HL-60 (cell line): ENCODE data around the gene FKRP.
"Not testable (repeated sequence)": the region's sequence is repeated elsewhere in the genome, so short reads cannot be mapped to it uniquely, and the experiment has no call there.

ENCODE experiments used
- DNase-seq, 2 experiments: peaks; one replicate each; pipeline ENCODE4 v3.0.0-alpha.2; 2010 to 2020; ENCODE audit warnings: low read depth in 1 of 2, low spot score in 1 of 2
- H3K27ac ChIP-seq: fragments of 250-450 bp; sonication (Bioruptor Pico); replicated peaks from 2 replicates; pipeline ENCODE4 v1.5.1; 2020; ENCODE audit warnings: mild to moderate bottlenecking, moderate library complexity
- H3K27me3 ChIP-seq: fragments of 250-450 bp; sonication (Bioruptor Pico); 2 replicates; pipeline ENCODE4 v1.5.1; 2021; ENCODE audit warnings: mild to moderate bottlenecking, moderate library complexity; ENCODE audit not compliant: insufficient read depth, poor library complexity, severe bottlenecking
- H3K4me3 ChIP-seq: replicated peaks from 2 replicates; pipeline ENCODE4 v1.5.1; 2011; ENCODE audit warnings: mild to moderate bottlenecking, control low read depth, low read length; ENCODE audit not compliant: insufficient read depth
- GABPA ChIP-seq: IDR thresholded peaks from 2 replicates; pipeline ENCODE4 v1.6.1; 2012; ENCODE audit warnings: low read depth
- POLR2AphosphoS5 ChIP-seq: IDR thresholded peaks from 2 replicates; pipeline ENCODE4 v1.6.1; 2012; ENCODE audit warnings: low read depth
- SPI1 ChIP-seq: IDR thresholded peaks from 2 replicates; pipeline ENCODE4 v1.6.1; 2012; ENCODE audit warnings: low read depth, mild to moderate bottlenecking, borderline replicate concordance
- TF ChIP-seq, protein P1 (sequence below): IDR thresholded peaks from one replicate; pipeline ENCODE4 v1.5.1; 2011; ENCODE audit warnings: low read length, control low read depth, inconsistent platforms; ENCODE audit not compliant: insufficient read depth
- TF ChIP-seq, protein P2 (sequence below): IDR thresholded peaks from 2 replicates; pipeline ENCODE4 v1.6.1; 2012; ENCODE audit warnings: low read depth; ENCODE audit not compliant: insufficient replicate concordance

FKRP gene

DNA sequence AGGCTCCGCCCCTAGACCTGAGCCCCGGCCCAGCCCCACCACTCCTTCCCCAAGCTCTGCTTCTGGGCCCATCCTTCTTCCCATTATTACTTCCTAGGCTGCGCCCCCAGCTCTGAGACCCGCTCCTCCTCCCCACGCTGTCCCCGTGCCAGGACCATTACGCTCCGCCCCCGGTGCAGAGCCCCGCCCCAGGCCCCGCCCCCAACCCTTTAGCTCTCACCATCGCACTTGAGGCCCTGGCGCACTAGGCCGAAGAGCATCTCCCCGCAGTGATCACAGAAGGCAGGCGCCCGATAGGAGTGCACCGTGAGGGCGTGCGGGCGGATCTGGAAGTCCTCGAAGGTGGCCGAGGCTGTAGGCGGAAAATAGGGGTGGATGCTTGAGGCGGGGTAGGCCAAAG lies 35.2 kb upstream of the FKRP start:
- no peaks in the 10 kb centered on the region for H3K27me3 ChIP-seq
- no peak for DNase-seq
- TF ChIP-seq, protein P1, sequence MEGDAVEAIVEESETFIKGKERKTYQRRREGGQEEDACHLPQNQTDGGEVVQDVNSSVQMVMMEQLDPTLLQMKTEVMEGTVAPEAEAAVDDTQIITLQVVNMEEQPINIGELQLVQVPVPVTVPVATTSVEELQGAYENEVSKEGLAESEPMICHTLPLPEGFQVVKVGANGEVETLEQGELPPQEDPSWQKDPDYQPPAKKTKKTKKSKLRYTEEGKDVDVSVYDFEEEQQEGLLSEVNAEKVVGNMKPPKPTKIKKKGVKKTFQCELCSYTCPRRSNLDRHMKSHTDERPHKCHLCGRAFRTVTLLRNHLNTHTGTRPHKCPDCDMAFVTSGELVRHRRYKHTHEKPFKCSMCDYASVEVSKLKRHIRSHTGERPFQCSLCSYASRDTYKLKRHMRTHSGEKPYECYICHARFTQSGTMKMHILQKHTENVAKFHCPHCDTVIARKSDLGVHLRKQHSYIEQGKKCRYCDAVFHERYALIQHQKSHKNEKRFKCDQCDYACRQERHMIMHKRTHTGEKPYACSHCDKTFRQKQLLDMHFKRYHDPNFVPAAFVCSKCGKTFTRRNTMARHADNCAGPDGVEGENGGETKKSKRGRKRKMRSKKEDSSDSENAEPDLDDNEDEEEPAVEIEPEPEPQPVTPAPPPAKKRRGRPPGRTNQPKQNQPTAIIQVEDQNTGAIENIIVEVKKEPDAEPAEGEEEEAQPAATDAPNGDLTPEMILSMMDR: no peak
- TF ChIP-seq POLR2AphosphoS5: no peak
- TF ChIP-seq, protein P2, sequence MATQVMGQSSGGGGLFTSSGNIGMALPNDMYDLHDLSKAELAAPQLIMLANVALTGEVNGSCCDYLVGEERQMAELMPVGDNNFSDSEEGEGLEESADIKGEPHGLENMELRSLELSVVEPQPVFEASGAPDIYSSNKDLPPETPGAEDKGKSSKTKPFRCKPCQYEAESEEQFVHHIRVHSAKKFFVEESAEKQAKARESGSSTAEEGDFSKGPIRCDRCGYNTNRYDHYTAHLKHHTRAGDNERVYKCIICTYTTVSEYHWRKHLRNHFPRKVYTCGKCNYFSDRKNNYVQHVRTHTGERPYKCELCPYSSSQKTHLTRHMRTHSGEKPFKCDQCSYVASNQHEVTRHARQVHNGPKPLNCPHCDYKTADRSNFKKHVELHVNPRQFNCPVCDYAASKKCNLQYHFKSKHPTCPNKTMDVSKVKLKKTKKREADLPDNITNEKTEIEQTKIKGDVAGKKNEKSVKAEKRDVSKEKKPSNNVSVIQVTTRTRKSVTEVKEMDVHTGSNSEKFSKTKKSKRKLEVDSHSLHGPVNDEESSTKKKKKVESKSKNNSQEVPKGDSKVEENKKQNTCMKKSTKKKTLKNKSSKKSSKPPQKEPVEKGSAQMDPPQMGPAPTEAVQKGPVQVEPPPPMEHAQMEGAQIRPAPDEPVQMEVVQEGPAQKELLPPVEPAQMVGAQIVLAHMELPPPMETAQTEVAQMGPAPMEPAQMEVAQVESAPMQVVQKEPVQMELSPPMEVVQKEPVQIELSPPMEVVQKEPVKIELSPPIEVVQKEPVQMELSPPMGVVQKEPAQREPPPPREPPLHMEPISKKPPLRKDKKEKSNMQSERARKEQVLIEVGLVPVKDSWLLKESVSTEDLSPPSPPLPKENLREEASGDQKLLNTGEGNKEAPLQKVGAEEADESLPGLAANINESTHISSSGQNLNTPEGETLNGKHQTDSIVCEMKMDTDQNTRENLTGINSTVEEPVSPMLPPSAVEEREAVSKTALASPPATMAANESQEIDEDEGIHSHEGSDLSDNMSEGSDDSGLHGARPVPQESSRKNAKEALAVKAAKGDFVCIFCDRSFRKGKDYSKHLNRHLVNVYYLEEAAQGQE: no peak
- no peak for TF ChIP-seq SPI1
- no peak for TF ChIP-seq GABPA
- no peak overlapping the region for H3K4me3 ChIP-seq
- H3K27ac ChIP-seq: no peak overlapping the region

DNA sequence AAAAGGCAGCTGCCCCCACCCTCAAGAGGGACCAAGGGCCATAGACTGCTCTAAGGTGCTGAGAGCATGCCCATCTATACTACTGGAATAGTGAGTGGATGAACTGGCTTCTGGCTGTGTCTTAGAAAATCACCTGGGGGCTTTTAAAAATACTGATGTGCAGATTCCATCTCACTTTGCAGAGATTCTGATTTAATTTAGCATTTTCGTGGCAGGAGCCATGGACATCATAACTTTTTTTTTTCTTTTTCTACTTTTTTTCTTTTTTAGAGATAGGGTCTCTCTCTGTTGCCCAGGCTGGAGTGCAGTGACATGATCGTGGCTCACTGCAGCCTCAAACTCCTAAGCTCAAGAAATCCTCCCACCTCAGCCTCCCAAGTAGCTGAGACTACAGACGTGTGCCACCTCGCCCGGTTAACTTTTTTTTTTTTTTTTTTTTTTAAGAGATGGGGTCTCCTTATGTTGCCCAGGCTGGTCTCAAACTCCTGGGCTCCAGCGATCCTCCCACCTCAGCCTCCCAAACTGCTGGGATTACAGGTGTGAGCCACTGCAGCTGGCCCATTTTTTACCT lies 33.0 kb upstream of the FKRP start:
- not testable (repeated sequence) for H3K27ac ChIP-seq, H3K27me3 ChIP-seq, H3K4me3 ChIP-seq, DNase-seq

DNA sequence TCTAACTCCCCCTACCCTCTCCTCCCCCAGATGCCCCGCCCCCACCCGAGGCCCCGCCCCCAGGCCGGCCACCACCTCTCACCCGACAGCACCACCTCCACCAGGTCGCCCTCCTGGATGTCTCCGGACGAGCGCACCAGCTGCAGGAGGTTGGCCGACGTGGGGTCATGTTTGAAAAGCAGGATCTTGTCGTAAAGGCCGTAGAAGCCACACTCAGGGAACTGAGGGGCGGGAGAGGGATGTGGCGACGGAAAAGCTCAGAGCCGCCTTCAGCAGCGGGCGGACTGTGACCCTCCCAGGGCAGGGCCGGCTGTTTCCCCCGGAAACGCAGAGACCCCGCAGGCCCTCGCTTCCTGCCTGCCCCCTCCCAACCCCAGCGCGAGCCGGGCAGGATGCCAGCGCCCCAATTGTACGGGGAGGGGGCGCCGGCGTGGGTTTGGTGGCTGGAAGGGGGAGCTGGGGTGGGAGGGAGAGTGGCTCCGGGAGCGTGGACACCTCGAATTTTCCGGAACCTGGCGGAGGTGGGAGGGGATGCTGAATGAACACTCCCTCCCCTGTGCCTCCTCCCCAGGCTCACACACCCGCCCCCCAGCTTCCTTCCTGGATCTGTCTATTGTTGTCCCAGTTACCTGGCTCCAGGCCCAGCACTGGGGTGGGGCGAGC lies 31.9 kb upstream of the FKRP start:
- DNase-seq: peak in 1 of 2 experiments; percentile 36
- TF ChIP-seq, protein P2: no peak
- TF ChIP-seq, protein P1: no peak
- TF ChIP-seq SPI1 (no peak), POLR2AphosphoS5 (no peak), GABPA (no peak)
- H3K27ac ChIP-seq: no peak overlapping the region; the same call in 1 of the 2 replicates
- H3K4me3 ChIP-seq: peak overlapping the region; percentile 43
- H3K27me3 ChIP-seq: no peaks in the 10 kb centered on the region

DNA sequence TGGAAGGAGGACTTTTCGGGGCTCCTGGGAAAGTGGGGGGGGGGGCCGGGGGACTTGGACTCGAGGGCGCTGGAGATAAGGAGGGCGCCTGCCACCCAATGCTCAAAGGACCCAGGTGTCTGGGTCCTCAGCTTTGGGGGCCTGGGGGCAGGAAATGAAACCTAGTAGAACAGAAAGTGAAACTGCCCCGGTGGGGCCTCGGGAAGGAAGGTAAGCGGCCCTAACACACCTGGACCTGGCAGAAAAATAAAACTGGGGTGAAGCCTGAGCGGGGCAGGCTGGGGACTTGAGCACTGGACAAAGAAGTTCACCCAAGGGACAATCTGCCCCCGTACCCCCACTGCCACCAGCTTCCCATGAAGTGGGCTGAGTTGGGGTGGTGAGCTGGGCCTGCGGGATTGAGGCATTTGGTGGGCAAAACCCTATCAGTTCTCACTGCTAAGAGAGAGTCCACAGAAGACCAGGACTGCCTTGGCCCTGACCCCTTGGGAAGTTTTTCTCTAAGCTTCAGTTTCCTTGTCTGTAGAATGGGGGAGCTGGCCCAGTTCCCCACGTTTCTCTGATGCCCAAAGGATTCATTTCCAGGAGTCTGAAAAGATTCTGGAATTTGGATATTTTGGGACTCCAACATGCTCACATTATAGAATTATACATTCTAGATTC lies 31.3 kb upstream of the FKRP start:
- Histone ChIP-seq H3K27me3 (no peaks in the 10 kb centered on the region), H3K4me3 (peak overlapping the region; percentile 43), H3K27ac (no peak overlapping the region)
- DNase-seq: no peak
- TF ChIP-seq SPI1: no peak
- no peak for TF ChIP-seq POLR2AphosphoS5
- TF ChIP-seq, protein P2: no peak
- TF ChIP-seq, protein P1: no peak
- TF ChIP-seq GABPA: no peak
